Measurements from ENCODE around the gene CFAP74. TPM values are rescaled to one million over a fixed set of nuclear protein-coding genes. Genes with fewer than 3 reads are reported as not detected.

The CFAP74 gene
- total and polyA plus RNA-seq, 9 of the 15 experiments (the other 6 are each of a cell fraction or from before 2014, with no cell fraction given): 0.03 to 0.15 (median 0.05) TPM; not detected in 6

DNA sequence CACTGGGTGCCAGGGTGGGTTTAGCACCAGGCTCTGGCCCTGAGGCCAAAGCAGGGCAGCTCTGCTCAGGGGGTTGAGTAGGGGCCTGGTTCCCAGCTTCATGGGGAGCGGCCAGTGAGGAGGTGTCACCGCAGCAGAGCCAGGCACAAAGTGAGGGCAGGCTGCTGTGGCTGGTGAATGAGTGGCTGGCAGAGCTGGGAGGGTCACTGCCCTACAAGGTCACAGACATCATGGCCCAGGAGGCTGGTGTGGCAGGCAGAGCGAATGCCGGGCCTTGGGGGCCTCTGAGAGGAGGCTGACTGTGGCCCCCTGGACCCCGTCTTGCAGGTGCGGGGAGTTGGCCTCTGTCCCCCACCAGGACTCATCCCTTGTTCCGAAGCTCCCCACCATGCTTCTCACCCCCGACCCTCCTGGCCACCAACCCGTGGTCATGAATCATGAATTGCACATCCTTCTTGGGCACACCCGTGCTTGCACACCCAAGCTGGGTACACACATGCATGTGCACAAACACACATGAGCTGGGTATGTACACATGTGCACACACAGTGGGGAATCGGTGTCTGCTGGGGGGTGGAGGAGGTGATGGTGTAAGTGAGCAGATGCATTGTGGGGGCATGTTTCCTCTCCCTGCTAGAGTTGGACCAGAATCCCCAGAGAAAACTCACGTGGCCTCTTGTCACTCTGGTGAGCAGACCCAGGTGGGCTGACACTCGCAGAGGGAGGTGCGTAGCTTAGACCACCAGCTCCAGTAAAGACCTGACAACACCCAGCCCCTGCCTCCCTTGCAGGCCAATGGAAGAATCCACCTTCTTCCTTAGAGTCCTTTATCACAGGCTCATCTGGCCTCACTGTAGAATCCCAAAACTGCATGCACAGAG lies 107.9 kb downstream of the CFAP74 start:
- Histone ChIP-seq H3K4me3 (no peak overlapping the region), H4K20me1 (replicated peaks; ENCODE audit: control insufficient read depth, insufficient read depth, low read length) (no peaks in the 10 kb centered on the region), H3K36me3 (ENCODE audit: control insufficient read depth, insufficient read depth, low read length) (peaks cover 3% of the 10 kb centered on the region; the same call in 1 of the 3 replicates), H3K27ac (ENCODE audit: extremely low read depth, low read depth, low read length) (no peak overlapping the region), H3K4me1 (replicated peaks in 1 of 2; ENCODE audit: control insufficient read depth in 2 of 2, insufficient read depth in 2 of 2, low read length in 2 of 2) (peaks cover 17 to 62% of the 10 kb centered on the region in 2 experiments; a peak in 4 of 5 replicates), H3K9ac (ENCODE audit: insufficient read depth in 1 of 2, low read depth in 2 of 2, low read length in 2 of 2) (peak overlapping the region in 1 of 2 experiments; percentile 21; a peak in 1 of 4 replicates), H3K9me3 (replicated peaks; ENCODE audit: control insufficient read depth, insufficient read depth, low read depth, low read length) (peaks cover 2% of the 10 kb centered on the region; the same call in 1 of the 2 replicates), H3K27me3 (ENCODE audit: control insufficient read depth in 2 of 2, insufficient read depth in 2 of 2, low read length in 2 of 2) (peaks cover 0 to 14% of the 10 kb centered on the region in 2 experiments; a peak in 3 of 5 replicates), H3K79me2 (ENCODE audit: control insufficient read depth, insufficient read depth, low read length) (peaks cover 12% of the 10 kb centered on the region; the same call in 2 of the 3 replicates), H3K4me2 (ENCODE audit: insufficient read depth, low read length) (no peak overlapping the region), H2AFZ (ENCODE audit: low read depth, low read length) (no peak overlapping the region), H3K9me1 (ENCODE audit: control insufficient read depth, insufficient read depth, low read length) (peaks cover 3% of the 10 kb centered on the region)
- ATAC-seq (no peak), DNase-seq (ENCODE audit: extremely low read depth in 1 of 4, low spot score in 3 of 4) (no peak), FAIRE-seq (no peak)
- BruUV-seq (replicated peaks): no TSS peak
- POLR2A ChIA-PET: interaction anchor here (0.6 to 1.6 kb wide), 6 partner anchors 10 to 360 kb away, joined by 3 to 9 read pairs (median 3); no protein-coding TSS in a partner anchor
- intact Hi-C loops (cut with micrococcal nuclease): no loop called here
- WGBS (ENCODE audit: insufficient coverage, low coverage, missing lambda C conversion rate): 37% methylated on average over 14 of the region's 14 CpGs
- CTCF ChIA-PET (ENCODE audit: low intra/inter-chr PET ratio): no interaction called here
- TF ChIP-seq POLR2AphosphoS2 (IDR thresholded peaks at IDR 0.05; ENCODE audit: low read length) (no peak), ZNF57 (CRISPR knock-in tag; IDR thresholded peaks at IDR 0.05) (no peak), ZNF830 (CRISPR knock-in tag; IDR thresholded peaks at IDR 0.05) (0 out of 2 replicates have a peak, but pooled peaks have one; percentile 28), MAFG (tag; conservative IDR thresholded peaks at IDR 0.05) (no peak), TFAM (CRISPR knock-in tag; conservative IDR thresholded peaks at IDR 0.05) (no peak), CBFB (CRISPR knock-in tag; IDR thresholded peaks at IDR 0.05) (no peak), ZNF134 (CRISPR knock-in tag; conservative IDR thresholded peaks at IDR 0.05) (no peak), POLR2G (IDR thresholded peaks at IDR 0.05; ENCODE audit: low read depth, low read length) (peak; percentile 45), ZNF445 (CRISPR knock-in tag; IDR thresholded peaks at IDR 0.05; ENCODE audit: low read depth) (no peak), FOSL1 (tag; conservative IDR thresholded peaks at IDR 0.05) (no peak)
- TF ChIP-seq, protein P1, sequence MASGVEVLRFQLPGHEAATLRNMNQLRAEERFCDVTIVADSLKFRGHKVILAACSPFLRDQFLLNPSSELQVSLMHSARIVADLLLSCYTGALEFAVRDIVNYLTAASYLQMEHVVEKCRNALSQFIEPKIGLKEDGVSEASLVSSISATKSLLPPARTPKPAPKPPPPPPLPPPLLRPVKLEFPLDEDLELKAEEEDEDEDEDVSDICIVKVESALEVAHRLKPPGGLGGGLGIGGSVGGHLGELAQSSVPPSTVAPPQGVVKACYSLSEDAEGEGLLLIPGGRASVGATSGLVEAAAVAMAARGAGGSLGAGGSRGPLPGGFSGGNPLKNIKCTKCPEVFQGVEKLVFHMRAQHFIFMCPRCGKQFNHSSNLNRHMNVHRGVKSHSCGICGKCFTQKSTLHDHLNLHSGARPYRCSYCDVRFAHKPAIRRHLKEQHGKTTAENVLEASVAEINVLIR (CRISPR knock-in tag; IDR thresholded peaks at IDR 0.05): no peak
- in situ Hi-C loops (cut with MboI): no loop called here
